Astrocyte (in vitro differentiated cells and primary cell): ENCODE measurements around the gene BCLAF3.

Experiments used
- CTCF ChIP-seq: IDR thresholded peaks from 2 replicates; pipeline ENCODE4 v1.5.1; 2011; ENCODE audit warnings: low read depth, mild to moderate bottlenecking, inconsistent platforms, low read length, moderate library complexity; ENCODE audit not compliant: insufficient read depth
- EZH2 ChIP-seq: IDR thresholded peaks from 2 replicates; pipeline ENCODE4 v1.6.1; 2012; ENCODE audit warnings: mild to moderate bottlenecking, low read length, inconsistent platforms; ENCODE audit not compliant: insufficient read depth

GRCh38 chrX:19964017-19964710 is 26.7 kb downstream of the BCLAF3 start:
- no peak for TF ChIP-seq CTCF
- TF ChIP-seq EZH2: no peak
